SW 1271 (cell line): ENCODE measurements around the gene FGFR1OP2.

Experiments
- DNase-seq, 2 experiments: peaks; one replicate each; lab custom pipeline; 2025; lab: John Stamatoyannopoulos, UW

FGFR1OP2 gene

GRCh38 chr12:27003421-27004381 lies 65.4 kb downstream of the FGFR1OP2 start:
- DNase-seq: no peak

GRCh38 chr12:27005495-27005894 lies 67.2 kb downstream of the FGFR1OP2 start:
- DNase-seq: no peak

- DNase-seq: no peak
Measured at GRCh38 chr12:27006797-27007467, 68.7 kb downstream of the FGFR1OP2 start.

- no peak for DNase-seq
Measured at GRCh38 chr12:27008081-27008480, 69.8 kb downstream of the FGFR1OP2 start.

GRCh38 chr12:27009881-27010301 lies 71.6 kb downstream of the FGFR1OP2 start:
- peak in 1 of 2 experiments; percentile 15 for DNase-seq

GRCh38 chr12:27012239-27012981 lies 74.1 kb downstream of the FGFR1OP2 start:
- DNase-seq: no peak

- DNase-seq: no peak
Measured at GRCh38 chr12:27012982-27013255, 74.6 kb downstream of the FGFR1OP2 start.

GRCh38 chr12:27013611-27014084 lies 75.4 kb downstream of the FGFR1OP2 start:
- peak in 1 of 2 experiments; percentile 65 for DNase-seq

GRCh38 chr12:27014085-27014858 lies 76.0 kb downstream of the FGFR1OP2 start, which contains the start of gene TM7SF3:
Gene TM7SF3 (minus strand): TSS chr12:27014384. CDS start chr12:27014168, 216 bp downstream.
- DNase-seq: peak; percentile 69 to 87

GRCh38 chr12:27014859-27015729 lies 76.8 kb downstream of the FGFR1OP2 start:
- peak in 1 of 2 experiments; percentile 40 for DNase-seq

GRCh38 chr12:27015730-27016076 lies 77.4 kb downstream of the FGFR1OP2 start:
- peak in 1 of 2 experiments; percentile 80 for DNase-seq
